GM21447 (cell line): ENCODE measurements around the gene FAM217B.
"Not testable (repeated sequence)": the region's sequence is repeated elsewhere in the genome, so short reads cannot be mapped to it uniquely, and the experiment has no call there.

Experiments used
- ATAC-seq: cut with Tn5 transposase; IDR thresholded peaks from one replicate; pipeline ENCODE4 v1.9.1; 2021; ENCODE audit not compliant: unreplicated experiment

Gene FAM217B

GRCh38 chr20:59938221-59938620 is 2.0 kb upstream of the FAM217B start:
- no peak for ATAC-seq

GRCh38 chr20:59938696-59939051 is 1.5 kb upstream of the FAM217B start:
- ATAC-seq: no peak

GRCh38 chr20:59939052-59939878 is 924 bp upstream of the FAM217B start:
- ATAC-seq: no peak

- ATAC-seq: peak; percentile 29
Observed at GRCh38 chr20:59939879-59940128, 385 bp upstream of the FAM217B start.

GRCh38 chr20:59940956-59941294 is 736 bp downstream of the FAM217B start:
- ATAC-seq: no peak

GRCh38 chr20:59942245-59942644 is 2.1 kb downstream of the FAM217B start:
- ATAC-seq: no peak

- no peak for ATAC-seq
Observed at GRCh38 chr20:59944726-59945125, 4.5 kb downstream of the FAM217B start.

- ATAC-seq: no peak
Observed at GRCh38 chr20:59945175-59945574, 5.0 kb downstream of the FAM217B start.

- ATAC-seq: no peak
Observed at GRCh38 chr20:59945731-59946130, 5.5 kb downstream of the FAM217B start.

- no peak for ATAC-seq
Observed at GRCh38 chr20:59947376-59947775, 7.2 kb downstream of the FAM217B start.

- no peak for ATAC-seq
Observed at GRCh38 chr20:59948212-59948611, 8.0 kb downstream of the FAM217B start.

GRCh38 chr20:59948828-59949720 is 8.9 kb downstream of the FAM217B start:
- ATAC-seq: peak; percentile 66

- no peak for ATAC-seq
Observed at GRCh38 chr20:59949911-59950310, 9.7 kb downstream of the FAM217B start.

- ATAC-seq: no peak
Observed at GRCh38 chr20:59954718-59955117, 14.5 kb downstream of the FAM217B start.

GRCh38 chr20:59955131-59955796 is 15.1 kb downstream of the FAM217B start:
- ATAC-seq: no peak

- ATAC-seq: not testable (repeated sequence)
Observed at GRCh38 chr20:59957568-59957967, 17.4 kb downstream of the FAM217B start.

- no peak for ATAC-seq
Observed at GRCh38 chr20:59958123-59958522, 17.9 kb downstream of the FAM217B start, which contains the start of gene CDH26. CDH26 (plus strand) TSS chr20:59958423; CDS start chr20:59958727, 304 bp downstream.

GRCh38 chr20:59958626-59959025 is 18.4 kb downstream of the FAM217B start:
- no peak for ATAC-seq

- ATAC-seq: no peak
Observed at GRCh38 chr20:59961423-59961822, 21.2 kb downstream of the FAM217B start.

GRCh38 chr20:59962155-59962554 is 22.0 kb downstream of the FAM217B start:
- no peak for ATAC-seq

GRCh38 chr20:59966428-59966827 is 26.2 kb downstream of the FAM217B start:
- no peak for ATAC-seq

GRCh38 chr20:59971428-59971827 is 31.2 kb downstream of the FAM217B start:
- no peak for ATAC-seq
